Heart left ventricle (tissue), 16 donors: ENCODE results near the gene SLC16A10. TPM values are rescaled to one million over a fixed set of nuclear protein-coding genes. Genes with fewer than 3 reads are reported as not detected.

Experiments
- ATAC-seq, 4 donors: fragments of 200-7000 bp; cut with Tn5 transposase; one replicate each; pipeline ENCODE4 v1.9.1; 2020 to 2022; ENCODE audit warnings: moderate library complexity in 4 of 4, mild to moderate bottlenecking in 3 of 4, moderate number of reproducible peaks in 1 of 4
- DNase-seq, 5 donors: peaks; one replicate each; pipeline ENCODE4 v3.0.0-alpha.2; 2020
- H3K27ac ChIP-seq, 12 donors: fragments of 200-600 bp; sonication (generic) in 4 of 12; one replicate each; pipeline versions ENCODE4 v1.5.0 to v1.8.0; 2016 to 2022; ENCODE audit warnings: mild to moderate bottlenecking in 2 of 12
- H3K27me3 ChIP-seq, 9 donors: fragments of 200-600 bp; sonication (generic) in 2 of 9; one replicate each; pipeline versions ENCODE4 v1.5.1 to v1.8.0; 2016 to 2022; ENCODE audit warnings: mild to moderate bottlenecking in 3 of 9
- H3K36me3 ChIP-seq, 9 donors: fragments of 200-600 bp; sonication (generic) in 2 of 9; one replicate each; pipeline versions ENCODE4 v1.5.0 to v1.8.0; 2018 to 2022; ENCODE audit warnings: mild to moderate bottlenecking in 2 of 9
- H3K4me1 ChIP-seq, 12 donors: fragments of 200-600 bp; sonication (generic) in 4 of 12; one replicate each; pipeline versions ENCODE4 v1.5.0 to v1.8.0; 2016 to 2022; ENCODE audit warnings: mild to moderate bottlenecking in 3 of 12
- H3K4me3 ChIP-seq, 12 donors: fragments of 200-600 bp; sonication (generic) in 4 of 12; one replicate each; pipeline versions ENCODE4 v1.5.0 to v1.8.0; 2017 to 2022; ENCODE audit warnings: mild to moderate bottlenecking in 9 of 12, moderate library complexity in 4 of 12
- H3K9me3 ChIP-seq, 12 donors: fragments of 200-600 bp; sonication (generic) in 4 of 12; one replicate each; pipeline versions ENCODE4 v1.5.0 to v1.8.0; 2016 to 2022; ENCODE audit warnings: mild to moderate bottlenecking in 1 of 12
- CTCF ChIP-seq, 12 donors: fragments of 200-600 bp; sonication (generic) in 4 of 12; IDR thresholded peaks; one replicate each; pipeline versions ENCODE4 v1.5.0 to v1.8.0; 2018 to 2022; ENCODE audit warnings: antibody characterized with exemption in 12 of 12, mild to moderate bottlenecking in 5 of 12
- POLR2A ChIP-seq, 2 donors: fragments of 450-650 bp; IDR thresholded peaks; one replicate each; pipeline ENCODE4 v1.6.1; 2017; ENCODE audit warnings: antibody characterized with exemption in 2 of 2, mild to moderate bottlenecking in 2 of 2, moderate library complexity in 2 of 2
- WGBS, 4 donors: extraction: QIAGEN DNeasy Blood & Tissue Kit in 2 of 4; methylation state at CpG; one replicate each; pipeline versions ENCODE4 v1.1.5 to v1.1.7; 2013 to 2018; 5-methylcytosine and 5-hydroxymethylcytosine counted together
- intact Hi-C, 10 donors: fragments of 100-400 bp; cut with DNase I; formaldehyde crosslinking; loops; one replicate each; pipeline versions ENCODE4 v1.11.1 to v1.14.2; 2022
- polyA plus RNA-seq, 2 donors: library from polyadenylated mRNA; stranded (reverse); fragments of 200-250 nt; gene quantifications; one replicate each; pipeline ENCODE4 v1.2.3, GENCODE V29; 2013
- total RNA-seq, 9 donors: library from RNA; depleted of rRNA in 2 of 9; stranded (reverse); fragments of >200 nt in 2 of 9; fragmentation: NEBNext Ultra II Directional in 3 of 9; extraction: Animal tissue kit (Norgen Biotek cat#: 25700) in 3 of 9; gene quantifications; one replicate each; pipeline versions ENCODE4 v1.1.0 to v1.2.4, GENCODE V29; 2016 to 2023
- donor health status: ischemic (EF 13 %, LVEDD 7.1; RV severe dilation, severe dysfunction).
- donor health status: healthy with polysubstance abuse.
- donor health status: DM: no; HTN: yes; CAD: no.
- donor health status: DM: no; HTN: no; CAD: no.
- donor health status: ischemic (EF 25% LVEDD 6.9; RV normal size, moderate dysfunction).
- donor health status: ischemic (EF 25% LVEDD 5.7; RV mildly dilated, moderate dysfunction).
- donor health status: healthy.
- donor health status: DM: yes; HTN: yes; CAD: no.
- donor health status: ischemic (EF 35%, LVEDD 5.7; RV mildly dilated, moderate dysfunction).
- donor health status: nonischemic (EF 11% LVEDD 7.7; RV severe dilation, severe dysfunction).
- donor health status: DM: yes; HTN: yes; CAD: no.
- donor health status: PGD.
- donor health status: ischemic (EF 29% LVEDD 5.4; RV normal size, mild dysfunction).
- donor health status: nonischemic (EF 23%, LVEDD 6.1; RV moderate dilation, normal function).

The SLC16A10 gene
- total and polyA plus RNA-seq, 11 donors, result 1.9 to 16.7 (median 6.6) TPM

GRCh38 chr6:111280445-111280955, 193.2 kb downstream of the SLC16A10 start:
- H3K4me1 ChIP-seq, result peaks cover 0 to 7% (median 0%) of the 10 kb centered on the region in 12 donors
- no peak overlapping the region for H3K27ac ChIP-seq
- H3K4me3 ChIP-seq, result no peak overlapping the region
- no peaks in the 10 kb centered on the region for H3K27me3 ChIP-seq
- no peak for DNase-seq
- H3K9me3 ChIP-seq, result peaks cover 0 to 9% (median 1%) of the 10 kb centered on the region in 12 donors
- H3K36me3 ChIP-seq, result peaks cover 0 to 54% (median 40%) of the 10 kb centered on the region in 9 donors
- intact Hi-C loops, result no loop called here
- TF ChIP-seq POLR2A (IDR thresholded peaks at IDR 0.05) (no peak), CTCF (IDR thresholded peaks at IDR 0.05) (no peak)
- no peak for ATAC-seq
- 95 to 98% (median 97%) methylated on average over 4 of the region's 4 CpGs for WGBS, 4 donors

Other genes starting within 250 kb of the SLC16A10 start
- gene AMD1, start 212.7 kb upstream of the SLC16A10 start, total RNA-seq, result 10 to 100 TPM; 44.5 to 85.6 (median 70.4) TPM
- 10 to 100 TPM; 41.6 to 71.0 TPM for gene AMD1, start 212.7 kb upstream of the SLC16A10 start, polyA plus RNA-seq
- gene GTF3C6, start 128.8 kb upstream of the SLC16A10 start, total RNA-seq, result 100 to 1,000 TPM in 7 of 9 donors, 10 to 100 TPM in 2; 55.4 to 133 (median 104) TPM
- gene GTF3C6, start 128.8 kb upstream of the SLC16A10 start, polyA plus RNA-seq, result 100 to 1,000 TPM in 1 of 2 donors, 10 to 100 TPM in 1; 90.5 to 154 TPM
- gene RPF2, start 105.5 kb upstream of the SLC16A10 start, total RNA-seq, result 10 to 100 TPM; 15.4 to 34.1 (median 22.4) TPM
- 10 to 100 TPM; 24.5 to 38.7 TPM for gene RPF2, start 105.5 kb upstream of the SLC16A10 start, polyA plus RNA-seq